Breast epithelium (tissue), 4 donors: ENCODE results near the gene C7orf57. TPM values are rescaled to one million over a fixed set of nuclear protein-coding genes. Genes with fewer than 3 reads are reported as not detected.

ENCODE experiments used
- DNase-seq, 2 donors: peaks; one replicate each; pipeline ENCODE4 v3.0.0-alpha.2; 2019; ENCODE audit warnings: low spot score in 2 of 2
- H3K27ac ChIP-seq, 2 donors: fragments of 200-600 bp; sonication (generic) in 1 of 2; one replicate each; pipeline ENCODE4 v1.5.1; 2016 to 2019; ENCODE audit warnings: mild to moderate bottlenecking in 1 of 2
- H3K27me3 ChIP-seq, 2 donors: fragments of 200-600 bp; sonication (generic) in 1 of 2; one replicate each; pipeline versions ENCODE4 v1.5.1 to v1.6.0; 2017 to 2019; ENCODE audit warnings: control low read depth in 1 of 2, mild to moderate bottlenecking in 1 of 2
- H3K36me3 ChIP-seq: fragments of 200-600 bp; one replicate; pipeline ENCODE4 v1.5.1; 2019
- H3K4me1 ChIP-seq, 2 donors: fragments of 200-600 bp; sonication (generic); one replicate each; pipeline ENCODE4 v1.5.1; 2016 to 2019; ENCODE audit warnings: control low read depth in 1 of 2
- H3K4me3 ChIP-seq, 3 donors: fragments of 200-600 bp; sonication (generic); 1 replicate in 2 of 3; 2 replicates in 1 of 3; pipeline ENCODE4 v1.5.1; 2016 to 2019; ENCODE audit warnings: mild to moderate bottlenecking in 3 of 3, moderate library complexity in 2 of 3
- H3K9me3 ChIP-seq, 2 donors: fragments of 200-600 bp; sonication (generic) in 1 of 2; one replicate each; pipeline ENCODE4 v1.5.1; 2016 to 2019; ENCODE audit warnings: control low read depth in 1 of 2
- POLR2A ChIP-seq: fragments of 450-650 bp; IDR thresholded peaks from one replicate; pipeline ENCODE4 v1.6.1; 2016; ENCODE audit warnings: antibody characterized with exemption, mild to moderate bottlenecking, moderate library complexity
- POLR2AphosphoS5 ChIP-seq, 3 donors: sonication (generic); formaldehyde crosslinking; IDR thresholded peaks; one replicate each; pipeline ENCODE4 v1.6.1; 2017; ENCODE audit warnings: antibody characterized with exemption in 3 of 3
- intact Hi-C: fragments of 100-400 bp; cut with DNase I; formaldehyde crosslinking; loops from one replicate; pipeline ENCODE4 v1.15.1; 2023; ENCODE audit warnings: low total_unique reads
- total RNA-seq, 3 donors: library from RNA; depleted of rRNA; stranded (reverse); fragments of >200 nt; gene quantifications; one replicate each; pipeline ENCODE4 v1.1.0, GENCODE V29; 2016
- TF ChIP-seq, protein P1 (sequence below), 3 donors: fragments of 450-650 bp; IDR thresholded peaks; one replicate each; pipeline ENCODE4 v1.5.1; 2016 to 2017; ENCODE audit warnings: antibody characterized with exemption in 3 of 3, mild to moderate bottlenecking in 3 of 3, moderate library complexity in 3 of 3

The C7orf57 gene
- total RNA-seq, 3 donors from 2014 or later = not detected

DNA sequence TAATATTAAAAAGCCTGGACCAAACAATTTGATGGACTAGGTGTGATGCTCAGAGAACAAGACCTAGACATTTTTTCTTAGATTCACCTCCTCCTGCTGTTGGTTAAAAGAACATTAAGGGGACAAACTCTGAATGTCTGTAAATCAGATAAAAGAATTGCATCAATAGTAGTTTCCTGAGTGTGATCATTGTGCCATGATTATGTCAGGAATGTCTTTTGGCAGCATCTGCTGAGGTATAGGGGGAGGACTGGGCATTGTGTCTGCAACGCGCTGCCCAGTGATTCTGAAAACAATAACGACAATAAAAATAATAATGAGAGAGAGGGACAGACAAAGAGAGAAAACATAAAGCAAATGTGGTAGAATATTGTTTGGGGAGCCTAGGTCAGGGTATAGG lies 6.9 kb downstream of the C7orf57 start:
- no peaks in the 10 kb centered on the region for H3K9me3 ChIP-seq
- H3K27me3 ChIP-seq = no peaks in the 10 kb centered on the region
- H3K4me3 ChIP-seq = no peak overlapping the region
- TF ChIP-seq POLR2AphosphoS5 (IDR thresholded peaks at IDR 0.05) (no peak), POLR2A (no peak)
- TF ChIP-seq, protein P1, sequence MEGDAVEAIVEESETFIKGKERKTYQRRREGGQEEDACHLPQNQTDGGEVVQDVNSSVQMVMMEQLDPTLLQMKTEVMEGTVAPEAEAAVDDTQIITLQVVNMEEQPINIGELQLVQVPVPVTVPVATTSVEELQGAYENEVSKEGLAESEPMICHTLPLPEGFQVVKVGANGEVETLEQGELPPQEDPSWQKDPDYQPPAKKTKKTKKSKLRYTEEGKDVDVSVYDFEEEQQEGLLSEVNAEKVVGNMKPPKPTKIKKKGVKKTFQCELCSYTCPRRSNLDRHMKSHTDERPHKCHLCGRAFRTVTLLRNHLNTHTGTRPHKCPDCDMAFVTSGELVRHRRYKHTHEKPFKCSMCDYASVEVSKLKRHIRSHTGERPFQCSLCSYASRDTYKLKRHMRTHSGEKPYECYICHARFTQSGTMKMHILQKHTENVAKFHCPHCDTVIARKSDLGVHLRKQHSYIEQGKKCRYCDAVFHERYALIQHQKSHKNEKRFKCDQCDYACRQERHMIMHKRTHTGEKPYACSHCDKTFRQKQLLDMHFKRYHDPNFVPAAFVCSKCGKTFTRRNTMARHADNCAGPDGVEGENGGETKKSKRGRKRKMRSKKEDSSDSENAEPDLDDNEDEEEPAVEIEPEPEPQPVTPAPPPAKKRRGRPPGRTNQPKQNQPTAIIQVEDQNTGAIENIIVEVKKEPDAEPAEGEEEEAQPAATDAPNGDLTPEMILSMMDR (IDR thresholded peaks at IDR 0.05) = no peak
- no peaks in the 10 kb centered on the region for H3K36me3 ChIP-seq
- intact Hi-C loops = no loop called here
- H3K27ac ChIP-seq = no peak overlapping the region
- H3K4me1 ChIP-seq = no peaks in the 10 kb centered on the region
- DNase-seq = no peak

DNA sequence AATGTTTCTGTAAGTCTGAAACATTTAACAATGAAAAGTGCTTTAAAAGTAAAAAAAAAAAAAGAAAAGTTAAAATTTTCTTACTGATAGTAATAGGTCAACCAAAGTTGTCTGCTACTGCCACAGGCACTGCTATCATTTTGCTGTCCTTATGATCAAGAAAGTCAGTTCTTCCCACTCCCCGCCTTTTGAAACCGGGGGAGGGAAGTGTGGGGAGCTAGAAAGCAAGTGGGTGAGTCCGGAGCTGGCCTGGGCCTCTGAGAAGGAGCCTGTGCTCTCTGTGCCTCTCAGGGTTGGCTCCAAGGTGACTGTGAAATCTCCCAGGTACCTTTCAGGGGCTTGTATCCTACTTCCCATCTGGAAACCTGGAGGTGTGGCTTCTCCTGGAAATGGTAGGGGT lies 7.3 kb downstream of the C7orf57 start:
- no peak overlapping the region for H3K4me3 ChIP-seq
- H3K36me3 ChIP-seq = no peaks in the 10 kb centered on the region
- no peaks in the 10 kb centered on the region for H3K27me3 ChIP-seq
- intact Hi-C loops = no loop called here
- TF ChIP-seq POLR2AphosphoS5 (IDR thresholded peaks at IDR 0.05) (no peak), POLR2A (no peak)
- TF ChIP-seq, protein P1 (IDR thresholded peaks at IDR 0.05) = no peak
- H3K9me3 ChIP-seq = no peaks in the 10 kb centered on the region
- H3K4me1 ChIP-seq = no peaks in the 10 kb centered on the region
- H3K27ac ChIP-seq = no peak overlapping the region
- no peak for DNase-seq

DNA sequence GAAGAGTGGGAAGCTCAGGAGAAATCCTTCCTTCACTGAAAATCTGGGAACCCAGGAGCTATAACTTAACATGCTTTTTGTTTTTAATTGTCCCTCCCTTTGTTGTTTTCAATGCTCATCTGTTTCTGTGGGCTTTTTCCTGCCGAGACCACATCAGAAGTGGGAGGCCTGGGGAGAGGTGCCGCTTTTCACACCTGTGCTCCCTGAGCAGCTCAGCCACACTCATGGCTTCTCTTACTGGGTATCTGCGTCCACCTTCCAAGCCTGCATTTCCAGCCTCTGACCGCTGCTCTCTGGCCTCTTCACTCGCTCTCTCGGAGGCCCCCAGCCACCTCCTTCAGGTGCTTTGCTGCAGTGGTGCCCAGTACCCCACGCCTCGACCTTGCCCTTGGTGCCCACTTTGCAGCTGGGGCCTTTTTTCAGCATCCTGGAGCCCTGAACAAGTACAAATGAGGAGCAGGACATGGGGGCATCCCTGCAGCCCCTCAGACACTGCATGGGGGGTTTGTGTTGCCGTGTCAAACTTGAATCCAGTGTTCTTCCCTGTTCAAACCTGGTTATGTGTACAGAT lies 9.9 kb downstream of the C7orf57 start:
- DNase-seq = no peak
- no peaks in the 10 kb centered on the region for H3K4me1 ChIP-seq
- no peaks in the 10 kb centered on the region for H3K9me3 ChIP-seq
- no peak for TF ChIP-seq POLR2A
- TF ChIP-seq POLR2AphosphoS5 (IDR thresholded peaks at IDR 0.05) = no peak
- TF ChIP-seq, protein P1 (IDR thresholded peaks at IDR 0.05) = no peak
- no peak overlapping the region for H3K4me3 ChIP-seq
- no peaks in the 10 kb centered on the region for H3K27me3 ChIP-seq
- intact Hi-C loops = no loop called here
- H3K36me3 ChIP-seq = no peaks in the 10 kb centered on the region
- no peak overlapping the region for H3K27ac ChIP-seq

DNA sequence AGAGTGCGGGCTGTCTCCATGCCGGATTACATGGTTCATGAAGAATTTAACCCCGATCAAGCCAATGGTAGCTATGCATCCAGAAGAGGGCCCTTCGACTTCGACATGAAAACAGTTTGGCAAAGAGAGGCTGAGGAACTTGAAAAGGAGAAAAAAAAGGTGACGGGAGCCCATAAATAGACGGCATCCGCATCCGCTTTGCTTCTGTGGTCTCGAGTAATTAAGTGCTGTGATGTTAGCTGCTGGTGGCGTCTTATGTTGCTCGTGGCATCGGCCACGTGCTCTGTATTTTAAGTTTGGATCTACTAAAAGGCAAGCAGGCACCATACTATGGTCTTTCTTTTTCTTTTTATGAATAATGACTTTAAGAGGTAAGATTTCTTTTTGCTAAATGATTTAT lies 11.1 kb downstream of the C7orf57 start:
- Histone ChIP-seq H3K4me3 (no peak overlapping the region), H3K27ac (no peak overlapping the region), H3K36me3 (no peaks in the 10 kb centered on the region), H3K27me3 (no peaks in the 10 kb centered on the region), H3K4me1 (no peaks in the 10 kb centered on the region), H3K9me3 (no peaks in the 10 kb centered on the region)
- no peak for DNase-seq
- TF ChIP-seq POLR2A (no peak), POLR2AphosphoS5 (IDR thresholded peaks at IDR 0.05) (no peak)
- TF ChIP-seq, protein P1 (IDR thresholded peaks at IDR 0.05) = no peak
- intact Hi-C loops = no loop called here

DNA sequence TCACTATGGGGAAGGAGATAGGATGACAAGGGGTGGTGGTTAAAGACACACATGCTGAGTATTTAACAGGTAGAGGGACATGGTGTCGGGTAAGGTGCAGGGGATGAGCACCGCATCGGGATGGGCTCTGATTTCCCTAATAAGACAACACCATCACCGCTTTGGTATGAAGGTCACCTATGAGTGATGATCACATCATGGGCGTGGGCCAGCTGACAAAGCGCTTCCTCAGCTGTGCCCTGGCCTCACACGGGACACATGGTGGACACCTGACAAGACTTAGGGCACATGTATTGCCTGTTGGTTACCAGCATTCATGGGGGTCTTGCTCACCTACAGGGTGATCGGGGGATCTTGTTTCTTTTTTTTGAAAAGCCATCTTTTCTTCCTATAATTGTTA lies 12.8 kb downstream of the C7orf57 start:
- Histone ChIP-seq H3K9me3 (no peaks in the 10 kb centered on the region), H3K4me3 (no peak overlapping the region), H3K36me3 (no peaks in the 10 kb centered on the region), H3K27me3 (no peaks in the 10 kb centered on the region), H3K4me1 (no peaks in the 10 kb centered on the region), H3K27ac (no peak overlapping the region)
- intact Hi-C loops = no loop called here
- no peak for DNase-seq
- TF ChIP-seq, protein P1 (IDR thresholded peaks at IDR 0.05) = no peak
- TF ChIP-seq POLR2A (no peak), POLR2AphosphoS5 (IDR thresholded peaks at IDR 0.05) (no peak)
